GM12873 (cell line): ENCODE results near the gene LRRC25.

Source experiments
- CTCF ChIP-seq: IDR thresholded peaks from 2 replicates; pipeline ENCODE4 v1.5.1; 2012; ENCODE audit warnings: low read depth, mild to moderate bottlenecking, moderate library complexity, low read length, control low read depth; ENCODE audit not compliant: insufficient read depth; ENCODE audit errors: missing control alignments

Gene LRRC25

GRCh38 chr19:18443406-18443805, 46.0 kb upstream of the LRRC25 start:
- no peak for TF ChIP-seq CTCF

GRCh38 chr19:18442941-18443340, 45.5 kb upstream of the LRRC25 start:
- no peak for TF ChIP-seq CTCF

- TF ChIP-seq CTCF = no peak
Observed at GRCh38 chr19:18441804-18442788, 44.7 kb upstream of the LRRC25 start.

DNA sequence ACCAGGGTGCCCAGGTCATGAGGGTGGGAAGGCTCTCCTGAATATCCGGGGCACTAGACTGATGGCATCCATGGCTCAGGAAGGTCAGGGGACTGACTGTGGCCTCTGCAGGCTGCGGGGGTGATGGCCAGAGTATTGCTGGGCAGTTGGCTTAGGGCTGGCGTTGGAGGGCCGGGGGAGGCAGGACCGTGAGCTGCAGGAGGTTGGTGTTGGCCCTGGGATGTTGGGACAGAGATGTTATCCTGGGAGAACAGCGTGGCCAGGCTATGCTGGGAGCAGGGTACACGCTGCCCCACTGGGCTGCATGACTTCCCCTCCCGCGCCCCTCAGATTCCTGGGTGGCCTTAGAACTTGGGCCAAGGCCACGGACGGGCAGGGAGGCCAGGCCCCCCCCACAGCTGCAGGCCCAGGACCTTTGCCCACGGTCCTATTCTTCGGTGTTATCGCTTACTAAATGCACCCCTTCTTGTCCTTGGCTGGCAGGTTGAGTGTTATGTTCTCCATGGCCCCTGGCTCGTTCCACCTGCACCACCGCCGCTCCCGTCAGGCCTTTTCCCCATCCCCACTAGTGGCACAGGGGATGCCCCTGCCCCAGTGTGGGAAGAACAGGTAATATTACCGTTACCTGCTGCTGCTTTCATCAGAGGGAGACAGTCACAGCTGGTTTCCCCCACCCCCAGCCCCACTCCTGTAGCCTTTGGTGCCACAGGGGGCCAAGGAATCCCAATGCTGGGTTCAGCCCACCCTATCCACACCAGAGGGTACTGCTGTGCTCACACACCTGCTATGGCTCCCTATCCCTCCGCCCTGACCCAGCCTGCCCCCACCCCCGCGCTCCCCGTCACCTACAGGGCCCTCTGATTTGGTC, 43.7 kb upstream of the LRRC25 start:
- TF ChIP-seq CTCF = no peak

DNA sequence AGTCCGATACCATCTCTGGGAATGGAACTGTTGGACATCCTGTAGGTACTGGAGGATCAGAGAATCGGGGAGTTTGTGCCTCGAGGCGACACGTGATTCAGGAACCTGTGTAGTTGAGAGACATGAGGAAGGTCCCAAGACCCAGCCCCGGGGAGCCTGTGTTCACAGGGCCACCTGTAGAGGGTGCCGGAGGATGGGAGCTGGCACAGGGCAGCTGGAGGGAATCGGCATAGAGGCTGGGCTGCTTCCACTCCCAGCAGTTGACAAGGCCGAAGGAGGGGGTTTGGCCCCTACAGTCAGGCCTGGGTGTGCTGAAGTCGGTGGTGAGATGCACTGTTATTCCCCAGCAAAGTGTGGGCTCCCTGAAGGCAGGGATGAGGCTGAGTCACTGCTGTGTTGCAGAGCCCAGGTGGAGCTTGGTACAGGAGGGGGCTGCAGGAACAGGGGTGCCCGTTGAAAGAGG, 43.0 kb upstream of the LRRC25 start:
- TF ChIP-seq CTCF = peak; percentile 65

DNA sequence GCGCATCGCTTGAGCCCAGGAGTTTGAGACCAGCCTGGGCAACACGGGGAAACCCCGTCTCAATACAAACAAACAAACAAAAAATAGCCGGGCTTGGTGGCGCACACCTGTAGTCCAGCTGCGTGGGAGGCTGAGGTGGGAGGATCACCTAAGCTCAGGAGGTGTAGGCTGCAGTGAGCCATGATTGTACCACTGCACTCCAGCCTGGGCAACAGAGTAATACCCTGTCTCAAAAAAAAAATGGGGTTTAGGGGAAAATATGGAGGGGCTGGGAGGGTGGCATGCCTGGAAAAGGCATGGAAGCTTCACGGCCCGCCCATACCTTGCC, 42.5 kb upstream of the LRRC25 start:
- no peak for TF ChIP-seq CTCF
